HepG2 (cell line): Measurements from ENCODE around the gene SPHK1. TPM values are rescaled to one million over a fixed set of nuclear protein-coding genes. Genes with fewer than 3 reads are reported as not detected.

Source experiments
- CBX5 ChIP-seq: sonication (generic); formaldehyde crosslinking; IDR thresholded peaks from 2 replicates; pipeline ENCODE4 v1.4.0; 2020; ENCODE audit warnings: missing genetic modification reagents, borderline replicate concordance
- GABPA ChIP-seq, 2 experiments: IDR thresholded peaks; 2 replicates each; pipeline ENCODE4 v1.6.1; 2011 to 2016; ENCODE audit warnings: low read depth in 2 of 2, low read length in 1 of 2, missing biosample characterization in 1 of 2, missing genetic modification characterization in 1 of 2
- GTF2F1 ChIP-seq: fragments of 150-350 bp; IDR thresholded peaks from 2 replicates; pipeline ENCODE4 v1.6.1; 2014; ENCODE audit warnings: low read length
- LRRFIP1 ChIP-seq: sonication (generic); formaldehyde crosslinking; conservative IDR thresholded peaks from 2 replicates; pipeline ENCODE4 v1.4.0; 2020; ENCODE audit warnings: missing genetic modification reagents
- MAF1 ChIP-seq: sonication (generic); formaldehyde crosslinking; IDR thresholded peaks from 2 replicates; pipeline ENCODE4 v1.5.0; 2020; ENCODE audit warnings: missing genetic modification reagents, borderline replicate concordance
- MED13 ChIP-seq: sonication (generic); formaldehyde crosslinking; IDR thresholded peaks from 2 replicates; pipeline ENCODE4 v1.5.0; 2020; ENCODE audit warnings: missing genetic modification reagents
- MIER2 ChIP-seq: IDR thresholded peaks from 2 replicates; pipeline ENCODE4 v1.6.1; 2016; ENCODE audit warnings: missing biosample characterization, missing genetic modification reagents
- NR0B2 ChIP-seq: sonication (generic); formaldehyde crosslinking; IDR thresholded peaks from 2 replicates; pipeline ENCODE4 v1.4.0; 2020; ENCODE audit warnings: mild to moderate bottlenecking, missing genetic modification reagents
- POLR2A ChIP-seq, 2 experiments: IDR thresholded peaks; 2 replicates each; pipeline ENCODE4 v1.6.1; 2011; ENCODE audit warnings: low read depth in 2 of 2, low read length in 2 of 2, mild to moderate bottlenecking in 1 of 2, moderate library complexity in 1 of 2; ENCODE audit not compliant: insufficient read depth in 1 of 2
- RARA ChIP-seq: IDR thresholded peaks from 2 replicates; pipeline ENCODE4 v1.6.1; 2016; ENCODE audit warnings: missing genetic modification reagents, missing compliant biosample characterization
- SALL2 ChIP-seq: sonication (generic); formaldehyde crosslinking; IDR thresholded peaks from 2 replicates; pipeline ENCODE4 v1.8.1; 2023; ENCODE audit warnings: mild to moderate bottlenecking, missing genetic modification reagents, inconsistent platforms
- SP4 ChIP-seq: sonication (generic); formaldehyde crosslinking; IDR thresholded peaks from 2 replicates; pipeline ENCODE4 v1.8.1; 2023; ENCODE audit warnings: mild to moderate bottlenecking, missing genetic modification reagents
- THYN1 ChIP-seq: sonication (generic); formaldehyde crosslinking; IDR thresholded peaks from 2 replicates; pipeline ENCODE4 v1.8.1; 2023; ENCODE audit warnings: low read depth, mild to moderate bottlenecking, moderate library complexity, missing genetic modification reagents, borderline replicate concordance
- ZEB1 ChIP-seq: IDR thresholded peaks from 2 replicates; pipeline ENCODE4 v1.6.1; 2012; ENCODE audit warnings: mild to moderate bottlenecking, low read depth, inconsistent platforms; ENCODE audit not compliant: insufficient replicate concordance
- ZFP36L2 ChIP-seq: sonication (generic); formaldehyde crosslinking; IDR thresholded peaks from 2 replicates; pipeline ENCODE4 v1.4.0; 2020; ENCODE audit warnings: missing genetic modification reagents
- ZNF256 ChIP-seq: sonication (generic); formaldehyde crosslinking; conservative IDR thresholded peaks from 2 replicates; pipeline ENCODE4 v1.4.0; 2020; ENCODE audit warnings: missing genetic modification reagents
- ZNF326 ChIP-seq: sonication (generic); formaldehyde crosslinking; IDR thresholded peaks from 2 replicates; pipeline ENCODE4 v1.4.0; 2020; ENCODE audit warnings: missing genetic modification reagents, borderline replicate concordance
- ZNF530 ChIP-seq: sonication (generic); formaldehyde crosslinking; IDR thresholded peaks from 2 replicates; pipeline ENCODE4 v1.5.0; 2020; ENCODE audit warnings: low read depth, mild to moderate bottlenecking, missing genetic modification reagents
- ZNF619 ChIP-seq: sonication (generic); formaldehyde crosslinking; IDR thresholded peaks from 2 replicates; pipeline ENCODE4 v1.4.0; 2020; ENCODE audit warnings: mild to moderate bottlenecking, missing genetic modification reagents
- ZNF740 ChIP-seq: sonication (generic); formaldehyde crosslinking; IDR thresholded peaks from 2 replicates; pipeline ENCODE4 v1.4.0; 2020; ENCODE audit warnings: missing genetic modification reagents
- ZNF747 ChIP-seq: sonication (generic); formaldehyde crosslinking; IDR thresholded peaks from 2 replicates; pipeline ENCODE4 v1.8.1; 2023; ENCODE audit warnings: missing genetic modification reagents, mild to moderate bottlenecking, borderline replicate concordance
- ZNF781 ChIP-seq: sonication (generic); formaldehyde crosslinking; IDR thresholded peaks from 2 replicates; pipeline ENCODE4 v1.5.1; 2020; ENCODE audit warnings: borderline replicate concordance, mild to moderate bottlenecking, missing genetic modification reagents; ENCODE audit errors: not compliant biosample characterization
- polyA plus RNA-seq, 8 experiments: library from polyadenylated mRNA; depleted of rRNA in 3 of 8; stranded (reverse) in 7 of 8; unstranded in 1 of 8; fragments of >200 nt; fragmentation: Illumina TruSeq in 4 of 8; extraction: Trizol in 4 of 8; gene quantifications; 2 replicates each; pipeline versions ENCODE4 v1.2.1 to v1.2.3, GENCODE V29; 2011 to 2016; ENCODE audit warnings: low read depth in 4 of 8, missing spikeins in 1 of 8, mixed read lengths in 1 of 8; ENCODE audit not compliant: insufficient read depth in 1 of 8
- total RNA-seq, 5 experiments: library from RNA; depleted of rRNA; stranded (reverse); fragments of >200 nt; fragmentation: Illumina TruSeq; extraction: Trizol; gene quantifications; 2 replicates each; pipeline ENCODE4 v1.2.3, GENCODE V29; 2016; ENCODE audit warnings: low read depth in 1 of 5
- TF ChIP-seq, protein P1 (sequence below): sonication (generic); formaldehyde crosslinking; IDR thresholded peaks from 2 replicates; pipeline ENCODE4 v1.4.0; 2020; ENCODE audit warnings: missing genetic modification reagents
- TF ChIP-seq, protein P2 (sequence below): sonication (generic); formaldehyde crosslinking; IDR thresholded peaks from 2 replicates; pipeline ENCODE4 v1.4.0; 2020; ENCODE audit warnings: missing genetic modification reagents

Gene SPHK1
- total and polyA plus RNA-seq, 2 of the 13 experiments (the other 11 are each of a cell fraction or from before 2014, with no cell fraction given), result 129 to 160 TPM

DNA sequence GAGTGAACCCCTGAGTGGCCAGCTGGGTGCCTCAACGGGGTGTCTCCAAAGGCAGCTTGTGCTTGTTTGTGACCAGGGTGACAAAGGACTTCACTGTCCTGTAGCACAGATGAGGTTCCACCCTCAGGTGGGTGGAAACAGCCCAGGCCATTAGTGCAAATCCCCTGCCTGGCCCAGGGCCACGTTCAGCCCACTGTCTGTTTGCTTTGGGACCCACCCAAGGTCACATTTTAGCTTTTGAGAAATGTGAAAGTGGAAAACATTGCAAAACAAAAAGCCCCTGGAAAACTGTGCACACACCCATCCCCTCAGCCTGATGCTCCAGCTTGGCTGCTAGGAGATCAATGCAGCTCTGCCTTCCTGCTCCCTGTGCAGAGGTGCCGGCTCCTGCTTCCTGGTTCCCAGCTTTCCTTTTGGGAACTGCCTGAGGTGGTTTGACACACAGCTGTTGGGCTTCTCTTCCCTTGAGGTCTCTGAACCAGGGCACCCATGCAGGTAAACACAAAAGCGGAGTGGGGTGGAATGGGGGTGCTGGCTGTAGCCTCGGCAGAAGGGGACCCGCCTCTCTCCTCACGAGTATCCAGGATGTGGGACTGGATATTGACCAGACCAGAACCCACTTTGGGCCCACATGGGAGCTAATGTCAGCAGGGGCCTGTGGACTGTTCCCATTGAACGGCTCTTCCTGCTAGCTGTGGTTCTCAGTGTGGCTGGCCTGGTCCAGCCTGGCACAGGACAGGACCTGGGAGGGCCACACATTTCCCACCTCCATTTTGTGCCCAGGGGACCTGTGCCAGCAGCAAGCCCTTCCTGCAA lies 7.9 kb upstream of the SPHK1 start (continued):
- TF ChIP-seq LRRFIP1 (CRISPR knock-in tag), result no peak
- TF ChIP-seq ZNF781, result peak; percentile 35
- peak; percentile 82; the same call in 1 of the 2 replicates for TF ChIP-seq ZNF747 (CRISPR knock-in tag)
- TF ChIP-seq MED13 (CRISPR knock-in tag), result peak; percentile 92
- no peak for TF ChIP-seq ZEB1
- TF ChIP-seq, protein P1, sequence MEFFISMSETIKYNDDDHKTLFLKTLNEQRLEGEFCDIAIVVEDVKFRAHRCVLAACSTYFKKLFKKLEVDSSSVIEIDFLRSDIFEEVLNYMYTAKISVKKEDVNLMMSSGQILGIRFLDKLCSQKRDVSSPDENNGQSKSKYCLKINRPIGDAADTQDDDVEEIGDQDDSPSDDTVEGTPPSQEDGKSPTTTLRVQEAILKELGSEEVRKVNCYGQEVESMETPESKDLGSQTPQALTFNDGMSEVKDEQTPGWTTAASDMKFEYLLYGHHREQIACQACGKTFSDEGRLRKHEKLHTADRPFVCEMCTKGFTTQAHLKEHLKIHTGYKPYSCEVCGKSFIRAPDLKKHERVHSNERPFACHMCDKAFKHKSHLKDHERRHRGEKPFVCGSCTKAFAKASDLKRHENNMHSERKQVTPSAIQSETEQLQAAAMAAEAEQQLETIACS, result peak; percentile 55; the same call in 1 of the 2 replicates
- no peak for TF ChIP-seq THYN1 (CRISPR knock-in tag)
- TF ChIP-seq, protein P2, sequence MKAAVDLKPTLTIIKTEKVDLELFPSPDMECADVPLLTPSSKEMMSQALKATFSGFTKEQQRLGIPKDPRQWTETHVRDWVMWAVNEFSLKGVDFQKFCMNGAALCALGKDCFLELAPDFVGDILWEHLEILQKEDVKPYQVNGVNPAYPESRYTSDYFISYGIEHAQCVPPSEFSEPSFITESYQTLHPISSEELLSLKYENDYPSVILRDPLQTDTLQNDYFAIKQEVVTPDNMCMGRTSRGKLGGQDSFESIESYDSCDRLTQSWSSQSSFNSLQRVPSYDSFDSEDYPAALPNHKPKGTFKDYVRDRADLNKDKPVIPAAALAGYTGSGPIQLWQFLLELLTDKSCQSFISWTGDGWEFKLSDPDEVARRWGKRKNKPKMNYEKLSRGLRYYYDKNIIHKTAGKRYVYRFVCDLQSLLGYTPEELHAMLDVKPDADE, result no peak
- TF ChIP-seq SP4 (CRISPR knock-in tag), result 0 out of 2 replicates have a peak, but pooled peaks have one; percentile 41
- no peak for TF ChIP-seq ZNF326 (CRISPR knock-in tag)
- no peak; the same call in 1 of the 2 replicates for TF ChIP-seq SALL2 (CRISPR knock-in tag)
- TF ChIP-seq CBX5 (CRISPR knock-in tag), result peak; percentile 66; the same call in 1 of the 2 replicates
- peak; percentile 49; the same call in 1 of the 2 replicates for TF ChIP-seq MIER2 (CRISPR knock-in tag)
- no peak for TF ChIP-seq GABPA (IDR thresholded peaks at IDR 0.05; ENCODE audit: low read depth, low read length)
- no peak; the same call in 1 of the 2 replicates for TF ChIP-seq GABPA (CRISPR knock-in tag; IDR thresholded peaks at IDR 0.05; ENCODE audit: low read depth)
- TF ChIP-seq RARA (CRISPR knock-in tag), result peak; percentile 84
- peak; percentile 52; the same call in 1 of the 2 replicates for TF ChIP-seq NR0B2 (CRISPR knock-in tag)
- TF ChIP-seq MAF1 (CRISPR knock-in tag), result no peak
- no peak for TF ChIP-seq ZFP36L2 (CRISPR knock-in tag)
- no peak for TF ChIP-seq ZNF619 (CRISPR knock-in tag)
- TF ChIP-seq ZNF256 (CRISPR knock-in tag), result no peak
- TF ChIP-seq ZNF740, result peak; percentile 41; the same call in 1 of the 2 replicates
- peak in 1 of 2 experiments; percentile 83; a peak in 2 of 4 replicates for TF ChIP-seq POLR2A (IDR thresholded peaks at IDR 0.05; ENCODE audit: insufficient read depth in 1 of 2, low read depth in 2 of 2, low read length in 2 of 2)
- TF ChIP-seq ZNF530 (CRISPR knock-in tag), result no peak
- TF ChIP-seq GTF2F1, result no peak
